ENCODE measurements around the gene ACSM6. TPM values are rescaled to one million over a fixed set of nuclear protein-coding genes. Genes with fewer than 3 reads are reported as not detected.

The ACSM6 gene
- polyA plus RNA-seq, 4 donors, result 0.07 TPM; not detected in 3

DNA sequence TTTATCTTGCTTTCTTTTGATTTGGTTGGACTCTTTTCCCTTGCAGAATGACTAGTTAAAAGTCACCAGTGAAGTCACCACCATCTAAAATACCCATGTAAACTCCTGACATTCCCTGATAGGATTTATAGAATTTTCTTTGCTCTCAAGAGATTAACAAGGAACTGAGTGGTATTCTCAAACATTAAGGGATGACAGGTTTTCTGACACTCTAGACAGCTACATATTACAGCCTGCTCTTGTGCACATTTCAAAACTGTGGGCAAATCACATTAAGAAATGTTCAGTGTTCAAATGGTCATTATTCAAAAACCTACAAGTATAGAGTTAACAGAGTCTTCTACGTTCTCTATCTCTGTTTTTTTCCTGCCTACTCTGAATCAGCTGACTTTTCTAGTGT lies 15.8 kb upstream of the ACSM6 start:
- H3K4me3 ChIP-seq (ENCODE audit: low read depth in 1 of 3, low read length in 3 of 3), result no peak overlapping the region
- H3K27ac ChIP-seq (ENCODE audit: low read depth in 1 of 3, low read length in 2 of 3), result no peak overlapping the region
- peaks cover 0 to 10% of the 10 kb centered on the region in 2 donors for H3K9me3 ChIP-seq (ENCODE audit: control insufficient read depth in 2 of 2, insufficient read depth in 1 of 2, low read depth in 1 of 2, low read length in 1 of 2)
- no peaks in the 10 kb centered on the region for H3K27me3 ChIP-seq (ENCODE audit: control insufficient read depth in 3 of 3, insufficient read depth in 3 of 3, low read length in 3 of 3)
- no peaks in the 10 kb centered on the region for H3K36me3 ChIP-seq (ENCODE audit: control insufficient read depth in 3 of 3, insufficient read depth in 2 of 3, low read depth in 1 of 3, low read length in 3 of 3)
- H3K4me1 ChIP-seq (ENCODE audit: control insufficient read depth in 3 of 3, insufficient read depth in 2 of 3, low read depth in 1 of 3, low read length in 2 of 3), result peaks cover 0 to 3% (median 0%) of the 10 kb centered on the region in 3 donors
- DNase-seq, result no peak
- no peak for FAIRE-seq
- WGBS, 3 donors, result 38 to 63% (median 51%) methylated on average over 1 of the region's 1 CpG

DNA sequence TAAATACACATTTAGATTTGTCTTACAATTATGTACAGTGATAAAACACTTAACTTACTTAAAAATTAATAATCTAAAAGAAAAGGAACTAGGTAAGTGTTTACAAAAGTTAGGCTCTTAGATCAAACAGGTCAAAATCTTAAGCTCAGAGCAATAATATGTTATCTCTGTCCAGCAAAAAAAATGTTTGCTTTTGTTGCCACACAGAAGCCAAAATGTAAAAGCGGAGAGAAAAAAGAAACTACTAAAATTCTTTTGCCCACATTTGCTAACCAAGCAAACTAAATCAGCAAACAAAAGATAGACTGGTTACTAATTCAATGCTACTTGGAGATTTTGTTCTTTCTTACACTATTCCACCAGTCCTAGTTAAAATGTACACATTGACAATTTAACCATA lies 15.2 kb upstream of the ACSM6 start:
- H3K4me3 ChIP-seq (ENCODE audit: low read depth in 1 of 3, low read length in 3 of 3), result no peak overlapping the region
- peaks cover 0 to 3% (median 0%) of the 10 kb centered on the region in 3 donors for H3K4me1 ChIP-seq (ENCODE audit: control insufficient read depth in 3 of 3, insufficient read depth in 2 of 3, low read depth in 1 of 3, low read length in 2 of 3)
- no peaks in the 10 kb centered on the region for H3K27me3 ChIP-seq (ENCODE audit: control insufficient read depth in 3 of 3, insufficient read depth in 3 of 3, low read length in 3 of 3)
- WGBS, 3 donors, result 71 to 81% (median 72%) methylated on average over 1 of the region's 1 CpG
- no peaks in the 10 kb centered on the region for H3K36me3 ChIP-seq (ENCODE audit: control insufficient read depth in 3 of 3, insufficient read depth in 2 of 3, low read depth in 1 of 3, low read length in 3 of 3)
- H3K9me3 ChIP-seq (ENCODE audit: control insufficient read depth in 2 of 2, insufficient read depth in 1 of 2, low read depth in 1 of 2, low read length in 1 of 2), result peaks cover 0 to 10% of the 10 kb centered on the region in 2 donors
- H3K27ac ChIP-seq (ENCODE audit: low read depth in 1 of 3, low read length in 2 of 3), result no peak overlapping the region
- DNase-seq, result no peak
- no peak for FAIRE-seq

DNA sequence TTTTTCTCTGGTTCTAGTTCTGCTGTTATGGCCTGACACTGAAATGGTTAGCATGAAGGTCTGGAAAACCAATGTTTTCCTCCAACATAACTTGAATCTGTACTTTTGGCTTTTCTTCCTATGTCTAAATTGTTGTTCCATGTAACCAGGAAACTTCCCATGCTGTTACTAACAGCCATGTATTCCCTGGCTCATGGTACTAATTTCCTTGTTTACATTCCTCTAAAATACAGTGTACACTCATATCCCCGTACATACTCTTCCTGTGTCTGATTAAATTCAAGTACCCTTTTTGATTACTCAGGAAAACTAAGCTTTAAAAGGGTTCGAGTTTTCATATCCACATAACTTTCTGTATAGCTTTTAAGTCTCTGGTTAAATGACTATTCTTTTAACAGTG lies 12.3 kb upstream of the ACSM6 start:
- Histone ChIP-seq H3K27ac (ENCODE audit: low read depth in 1 of 3, low read length in 2 of 3) (peak overlapping the region in 2 of 3 donors; percentile 6 to 38), H3K4me1 (ENCODE audit: control insufficient read depth in 3 of 3, insufficient read depth in 2 of 3, low read depth in 1 of 3, low read length in 2 of 3) (peaks cover 0 to 3% (median 0%) of the 10 kb centered on the region in 3 donors), H3K4me3 (ENCODE audit: low read depth in 1 of 3, low read length in 3 of 3) (no peak overlapping the region), H3K27me3 (ENCODE audit: control insufficient read depth in 3 of 3, insufficient read depth in 3 of 3, low read length in 3 of 3) (no peaks in the 10 kb centered on the region), H3K36me3 (ENCODE audit: control insufficient read depth in 3 of 3, insufficient read depth in 2 of 3, low read depth in 1 of 3, low read length in 3 of 3) (no peaks in the 10 kb centered on the region), H3K9me3 (ENCODE audit: control insufficient read depth in 2 of 2, insufficient read depth in 1 of 2, low read depth in 1 of 2, low read length in 1 of 2) (peaks cover 0 to under 1% of the 10 kb centered on the region in 2 donors)
- no peak for FAIRE-seq
- 17 to 27% (median 26%) methylated on average over 2 of the region's 2 CpGs for WGBS, 3 donors
- DNase-seq, result peak; percentile 9 to 32

DNA sequence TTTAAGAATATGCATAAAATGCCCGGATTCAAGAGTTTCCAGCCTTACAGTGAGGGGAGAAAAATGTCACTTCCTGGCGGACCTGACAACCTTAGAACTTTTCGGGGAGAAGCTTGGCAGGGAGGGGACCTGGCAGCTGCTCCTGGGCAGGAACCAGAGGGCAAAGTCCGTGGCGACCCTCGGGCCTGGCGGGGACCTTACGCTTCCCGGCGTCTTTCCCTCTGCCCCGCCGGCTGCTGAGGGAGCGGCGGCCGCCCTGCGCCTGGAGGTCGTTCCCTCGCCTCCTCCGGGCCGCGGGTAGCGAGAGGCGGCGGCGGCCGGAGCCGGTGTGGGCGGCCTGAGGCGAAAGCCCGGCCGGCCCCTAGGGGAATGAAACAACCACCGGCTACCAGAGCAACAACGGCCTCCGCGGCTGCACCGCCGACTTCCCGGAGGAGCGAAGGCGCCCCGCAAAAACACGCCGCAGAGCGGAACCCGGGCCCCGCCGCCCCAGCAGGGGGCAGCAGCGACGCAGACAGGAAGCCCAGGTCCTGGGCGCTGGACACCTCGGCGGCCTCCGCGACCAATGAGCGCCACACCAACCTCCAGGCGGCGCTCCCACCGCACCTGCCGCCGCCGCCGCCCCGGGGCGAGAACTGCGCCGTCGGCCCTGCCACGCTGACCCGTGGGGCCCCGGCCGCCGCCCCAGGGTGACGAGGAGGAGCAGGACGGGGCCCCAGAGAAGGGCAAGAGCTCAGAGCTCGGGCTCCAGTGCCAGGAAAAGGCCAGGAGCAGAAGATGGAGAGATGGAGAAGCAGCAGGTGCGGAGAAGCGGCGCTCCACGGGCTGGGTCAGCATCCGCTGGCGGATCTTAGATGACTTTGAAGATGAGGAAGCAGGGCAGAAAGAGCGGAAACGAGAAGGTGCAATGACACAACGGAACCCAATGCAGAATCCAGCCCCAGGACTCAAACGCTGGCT lies 10.5 kb upstream of the ACSM6 start:
- Histone ChIP-seq H3K27ac (ENCODE audit: low read depth in 1 of 3, low read length in 2 of 3) (peak overlapping the region; percentile 79 to 94 (median 89)), H3K36me3 (ENCODE audit: control insufficient read depth in 3 of 3, insufficient read depth in 2 of 3, low read depth in 1 of 3, low read length in 3 of 3) (no peaks in the 10 kb centered on the region), H3K4me3 (ENCODE audit: low read depth in 1 of 3, low read length in 3 of 3) (peak overlapping the region; percentile 61 to 87 (median 68)), H3K4me1 (ENCODE audit: control insufficient read depth in 3 of 3, insufficient read depth in 2 of 3, low read depth in 1 of 3, low read length in 2 of 3) (peaks cover 0 to 3% (median 0%) of the 10 kb centered on the region in 3 donors), H3K9me3 (ENCODE audit: control insufficient read depth in 2 of 2, insufficient read depth in 1 of 2, low read depth in 1 of 2, low read length in 1 of 2) (no peaks in the 10 kb centered on the region), H3K27me3 (ENCODE audit: control insufficient read depth in 3 of 3, insufficient read depth in 3 of 3, low read length in 3 of 3) (no peaks in the 10 kb centered on the region)
- peak; percentile 86 to 97 for DNase-seq
- 3 to 4% (median 4%) methylated on average over 78 to 85 of the region's 85 CpGs for WGBS, 3 donors
- FAIRE-seq, result no peak

DNA sequence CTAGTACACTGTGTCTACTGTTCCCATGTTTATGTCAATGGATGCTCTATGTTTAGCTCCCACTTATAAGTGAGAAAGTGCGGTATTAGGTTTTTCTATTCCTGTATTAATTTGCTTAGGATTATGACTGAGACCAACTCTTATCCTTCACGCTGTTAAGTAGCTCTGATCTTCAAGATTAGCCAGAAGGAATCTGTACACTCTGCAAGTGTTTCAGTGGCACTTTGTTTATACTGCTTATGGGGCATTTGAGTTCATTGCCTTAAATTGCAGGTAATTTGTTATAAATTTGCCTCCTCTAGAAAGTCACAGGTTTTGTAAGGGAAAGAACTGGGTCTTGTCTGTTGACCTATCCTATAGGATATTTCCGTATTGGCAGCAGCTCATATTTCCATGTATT lies 6.4 kb upstream of the ACSM6 start:
- Histone ChIP-seq H3K9me3 (ENCODE audit: control insufficient read depth in 2 of 2, insufficient read depth in 1 of 2, low read depth in 1 of 2, low read length in 1 of 2) (no peaks in the 10 kb centered on the region), H3K4me1 (ENCODE audit: control insufficient read depth in 3 of 3, insufficient read depth in 2 of 3, low read depth in 1 of 3, low read length in 2 of 3) (no peaks in the 10 kb centered on the region), H3K36me3 (ENCODE audit: control insufficient read depth in 3 of 3, insufficient read depth in 2 of 3, low read depth in 1 of 3, low read length in 3 of 3) (no peaks in the 10 kb centered on the region), H3K4me3 (ENCODE audit: low read depth in 1 of 3, low read length in 3 of 3) (no peak overlapping the region), H3K27me3 (ENCODE audit: control insufficient read depth in 3 of 3, insufficient read depth in 3 of 3, low read length in 3 of 3) (no peaks in the 10 kb centered on the region), H3K27ac (ENCODE audit: low read depth in 1 of 3, low read length in 2 of 3) (no peak overlapping the region)
- WGBS, 3 donors, result 80 to 92% (median 88%) methylated on average over 3 of the region's 3 CpGs
- FAIRE-seq (no peak), DNase-seq (no peak)

DNA sequence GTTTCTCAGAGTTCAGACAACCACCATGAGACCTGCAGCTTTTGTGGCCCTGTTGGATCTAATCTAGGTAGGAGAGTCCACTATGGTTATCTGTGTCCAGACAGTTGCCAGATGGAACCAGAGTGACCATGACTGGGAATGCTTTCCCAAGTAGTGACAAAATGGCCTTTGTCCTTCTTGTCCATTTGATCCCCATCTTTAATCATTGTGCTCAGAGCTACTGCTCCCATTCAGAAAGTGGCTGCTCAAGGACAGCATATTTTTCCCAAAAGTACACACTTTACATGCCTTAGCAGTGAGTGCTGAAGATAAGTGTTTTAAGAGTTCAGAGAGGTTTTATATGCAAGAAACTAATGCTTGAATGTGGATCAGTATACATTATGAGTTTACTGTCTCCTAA lies 5.4 kb upstream of the ACSM6 start:
- Histone ChIP-seq H3K27ac (ENCODE audit: low read depth in 1 of 3, low read length in 2 of 3) (no peak overlapping the region), H3K9me3 (ENCODE audit: control insufficient read depth in 2 of 2, insufficient read depth in 1 of 2, low read depth in 1 of 2, low read length in 1 of 2) (no peaks in the 10 kb centered on the region), H3K27me3 (ENCODE audit: control insufficient read depth in 3 of 3, insufficient read depth in 3 of 3, low read length in 3 of 3) (no peaks in the 10 kb centered on the region), H3K4me1 (ENCODE audit: control insufficient read depth in 3 of 3, insufficient read depth in 2 of 3, low read depth in 1 of 3, low read length in 2 of 3) (no peaks in the 10 kb centered on the region), H3K4me3 (ENCODE audit: low read depth in 1 of 3, low read length in 3 of 3) (no peak overlapping the region), H3K36me3 (ENCODE audit: control insufficient read depth in 3 of 3, insufficient read depth in 2 of 3, low read depth in 1 of 3, low read length in 3 of 3) (no peaks in the 10 kb centered on the region)
- DNase-seq (no peak), FAIRE-seq (no peak)

DNA sequence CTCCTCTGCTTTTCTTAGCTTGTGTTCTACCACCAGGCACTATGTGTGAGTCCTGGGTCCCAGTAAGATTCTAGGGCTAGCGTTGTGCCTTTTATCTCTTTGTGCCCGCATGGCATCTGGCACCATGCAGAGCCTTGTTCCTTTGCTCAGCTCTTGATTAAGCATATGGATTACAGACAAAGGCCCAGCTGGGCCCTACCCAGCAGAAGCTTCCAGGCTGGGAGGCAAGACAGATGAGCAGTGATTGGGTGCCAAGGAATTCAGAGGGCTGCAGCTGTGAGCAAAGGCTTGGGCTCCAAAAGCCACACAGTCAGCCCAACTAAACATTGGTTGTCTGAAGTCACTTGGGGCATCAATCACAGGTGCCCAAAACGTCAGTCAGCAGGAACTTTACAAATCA lies 2.0 kb downstream of the ACSM6 start:
- Histone ChIP-seq H3K4me1 (ENCODE audit: control insufficient read depth in 3 of 3, insufficient read depth in 2 of 3, low read depth in 1 of 3, low read length in 2 of 3) (no peaks in the 10 kb centered on the region), H3K27me3 (ENCODE audit: control insufficient read depth in 3 of 3, insufficient read depth in 3 of 3, low read length in 3 of 3) (no peaks in the 10 kb centered on the region), H3K4me3 (ENCODE audit: low read depth in 1 of 3, low read length in 3 of 3) (no peak overlapping the region), H3K9me3 (ENCODE audit: control insufficient read depth in 2 of 2, insufficient read depth in 1 of 2, low read depth in 1 of 2, low read length in 1 of 2) (no peaks in the 10 kb centered on the region), H3K36me3 (ENCODE audit: control insufficient read depth in 3 of 3, insufficient read depth in 2 of 3, low read depth in 1 of 3, low read length in 3 of 3) (no peaks in the 10 kb centered on the region), H3K27ac (ENCODE audit: low read depth in 1 of 3, low read length in 2 of 3) (no peak overlapping the region)
- WGBS, 3 donors, result 69 to 83% (median 78%) methylated on average over 3 of the region's 3 CpGs
- DNase-seq (no peak), FAIRE-seq (no peak)

DNA sequence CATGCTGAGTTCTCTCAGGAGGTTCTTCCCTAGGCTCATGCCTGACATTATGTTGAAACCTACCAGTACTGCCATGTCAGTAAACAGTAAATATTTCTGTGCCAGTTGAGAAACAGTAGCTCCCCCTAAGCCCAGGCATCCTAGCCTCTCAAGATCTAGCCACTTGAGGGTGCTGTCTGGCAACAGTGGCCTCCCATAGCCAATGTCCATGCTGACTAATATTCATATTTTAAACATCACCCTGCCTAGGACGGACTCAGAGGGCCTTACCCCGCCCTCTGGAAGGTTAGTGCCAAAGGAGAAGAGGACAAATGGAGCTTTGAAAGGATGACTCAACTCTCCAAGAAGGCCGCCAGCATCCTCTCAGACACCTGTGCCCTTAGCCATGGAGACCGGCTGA lies 7.7 kb downstream of the ACSM6 start:
- H3K4me1 ChIP-seq (ENCODE audit: control insufficient read depth in 3 of 3, insufficient read depth in 2 of 3, low read depth in 1 of 3, low read length in 2 of 3), result no peaks in the 10 kb centered on the region
- FAIRE-seq (no peak), DNase-seq (no peak)
- H3K9me3 ChIP-seq (ENCODE audit: control insufficient read depth in 2 of 2, insufficient read depth in 1 of 2, low read depth in 1 of 2, low read length in 1 of 2), result no peaks in the 10 kb centered on the region
- no peak overlapping the region for H3K4me3 ChIP-seq (ENCODE audit: low read depth in 1 of 3, low read length in 3 of 3)
- H3K27me3 ChIP-seq (ENCODE audit: control insufficient read depth in 3 of 3, insufficient read depth in 3 of 3, low read length in 3 of 3), result no peaks in the 10 kb centered on the region
- WGBS, 3 donors, result 79 to 92% (median 90%) methylated on average over 4 of the region's 4 CpGs
- H3K36me3 ChIP-seq (ENCODE audit: control insufficient read depth in 3 of 3, insufficient read depth in 2 of 3, low read depth in 1 of 3, low read length in 3 of 3), result peaks cover 0 to 9% (median 0%) of the 10 kb centered on the region in 3 donors
- H3K27ac ChIP-seq (ENCODE audit: low read depth in 1 of 3, low read length in 2 of 3), result no peak overlapping the region
